ENCODE measurements around the gene DPYD.

Gene DPYD

GRCh38 chr1:97870589-97870988 is 50.2 kb downstream of the DPYD start:
- Histone ChIP-seq H2AK5ac (ENCODE audit: low read depth, low read length) (no peak overlapping the region), H2BK5ac (ENCODE audit: low read length) (no peak overlapping the region), H3K4me3 (ENCODE audit: low read length in 2 of 2) (no peak overlapping the region), H3K4ac (ENCODE audit: low read length) (no peak overlapping the region), H3K9ac (ENCODE audit: low read depth, low read length, poor library complexity) (no peak overlapping the region), H3K23ac (ENCODE audit: low read depth, low read length, poor library complexity) (no peak overlapping the region), H3K79me1 (ENCODE audit: low read depth, low read length) (no peaks in the 10 kb centered on the region), H3K27ac (replicated peaks; ENCODE audit: low read length) (no peak overlapping the region), H2AFZ (ENCODE audit: low read length) (no peak overlapping the region), H3K14ac (ENCODE audit: low read length) (no peak overlapping the region), H4K91ac (ENCODE audit: low read depth, low read length, poor library complexity) (no peak overlapping the region), H3K9me3 (replicated peaks in 1 of 2; ENCODE audit: control insufficient read depth in 2 of 2, insufficient read depth in 1 of 2, low read depth in 1 of 2, low read length in 2 of 2) (peaks cover 0 to 8% of the 10 kb centered on the region in 2 donors), H3K18ac (ENCODE audit: low read length) (no peak overlapping the region), H2BK12ac (ENCODE audit: low read length) (no peak overlapping the region), H4K8ac (ENCODE audit: low read depth, low read length) (no peak overlapping the region), H3K36me3 (replicated peaks in 1 of 2; ENCODE audit: control insufficient read depth in 2 of 2, insufficient read depth in 2 of 2, low read length in 2 of 2) (no peaks in the 10 kb centered on the region), H3K4me1 (ENCODE audit: control insufficient read depth in 2 of 2, insufficient read depth in 1 of 2, low read depth in 1 of 2, low read length in 2 of 2) (no peaks in the 10 kb centered on the region), H2BK15ac (ENCODE audit: low read length) (no peak overlapping the region), H2BK120ac (ENCODE audit: low read depth, low read length) (no peak overlapping the region), H3K27me3 (ENCODE audit: control insufficient read depth in 3 of 3, insufficient read depth in 3 of 3, low read depth in 1 of 3, low read length in 3 of 3) (no peaks in the 10 kb centered on the region), H3K4me2 (ENCODE audit: insufficient read depth, low read length, poor library complexity, severe bottlenecking) (no peak overlapping the region)
- no CpG with 5 or more reads among the region's 7 CpGs for WGBS, 2 donors (ENCODE audit: extremely low coverage in 2 of 2, insufficient read length in 2 of 2, insufficient replicate concordance in 1 of 2)
- peak; percentile 3 for DNase-seq (ENCODE audit: low spot score)

DNA sequence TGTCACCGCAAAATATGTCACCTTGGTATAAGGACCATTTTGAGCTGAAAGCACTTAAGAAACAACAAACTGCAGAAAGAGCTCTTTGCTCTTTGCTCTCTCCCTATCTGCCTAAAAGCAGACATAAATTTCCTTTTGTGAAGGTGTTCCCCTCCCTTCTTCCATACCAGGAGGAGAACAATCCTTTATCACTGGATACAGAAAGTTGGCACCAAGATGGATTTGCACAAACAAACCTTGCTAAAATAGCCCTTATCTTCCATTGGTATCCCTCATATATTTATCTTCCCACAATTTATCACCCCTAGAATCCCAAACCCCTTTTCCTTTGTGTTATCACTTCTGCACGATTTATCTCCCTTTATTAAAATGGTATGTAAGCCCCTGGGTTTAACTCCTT is 51.4 kb downstream of the DPYD start:
- Histone ChIP-seq H2BK5ac (ENCODE audit: low read length) (no peak overlapping the region), H2AK5ac (ENCODE audit: low read depth, low read length) (no peak overlapping the region), H3K4me3 (ENCODE audit: low read length in 2 of 2) (no peak overlapping the region), H2BK12ac (ENCODE audit: low read length) (no peak overlapping the region), H2BK15ac (ENCODE audit: low read length) (no peak overlapping the region), H3K14ac (ENCODE audit: low read length) (no peak overlapping the region), H2AFZ (ENCODE audit: low read length) (no peak overlapping the region), H3K27me3 (ENCODE audit: control insufficient read depth in 3 of 3, insufficient read depth in 3 of 3, low read depth in 1 of 3, low read length in 3 of 3) (no peaks in the 10 kb centered on the region), H3K18ac (ENCODE audit: low read length) (no peak overlapping the region), H3K23ac (ENCODE audit: low read depth, low read length, poor library complexity) (no peak overlapping the region), H3K9me3 (replicated peaks in 1 of 2; ENCODE audit: control insufficient read depth in 2 of 2, insufficient read depth in 1 of 2, low read depth in 1 of 2, low read length in 2 of 2) (peaks cover 0 to 8% of the 10 kb centered on the region in 2 donors), H3K36me3 (replicated peaks in 1 of 2; ENCODE audit: control insufficient read depth in 2 of 2, insufficient read depth in 2 of 2, low read length in 2 of 2) (no peaks in the 10 kb centered on the region), H4K8ac (ENCODE audit: low read depth, low read length) (no peak overlapping the region), H2BK120ac (ENCODE audit: low read depth, low read length) (no peak overlapping the region), H3K4me1 (ENCODE audit: control insufficient read depth in 2 of 2, insufficient read depth in 1 of 2, low read depth in 1 of 2, low read length in 2 of 2) (no peaks in the 10 kb centered on the region), H3K4ac (ENCODE audit: low read length) (no peak overlapping the region), H3K79me1 (ENCODE audit: low read depth, low read length) (no peaks in the 10 kb centered on the region), H4K91ac (ENCODE audit: low read depth, low read length, poor library complexity) (no peak overlapping the region), H3K4me2 (ENCODE audit: insufficient read depth, low read length, poor library complexity, severe bottlenecking) (no peak overlapping the region), H3K27ac (replicated peaks; ENCODE audit: low read length) (no peak overlapping the region), H3K9ac (ENCODE audit: low read depth, low read length, poor library complexity) (no peak overlapping the region)
- DNase-seq (ENCODE audit: low spot score): no peak
- WGBS, 2 donors (ENCODE audit: extremely low coverage in 2 of 2, insufficient read length in 2 of 2, insufficient replicate concordance in 1 of 2): no CpG with 5 or more reads among the region's 2 CpGs

DNA sequence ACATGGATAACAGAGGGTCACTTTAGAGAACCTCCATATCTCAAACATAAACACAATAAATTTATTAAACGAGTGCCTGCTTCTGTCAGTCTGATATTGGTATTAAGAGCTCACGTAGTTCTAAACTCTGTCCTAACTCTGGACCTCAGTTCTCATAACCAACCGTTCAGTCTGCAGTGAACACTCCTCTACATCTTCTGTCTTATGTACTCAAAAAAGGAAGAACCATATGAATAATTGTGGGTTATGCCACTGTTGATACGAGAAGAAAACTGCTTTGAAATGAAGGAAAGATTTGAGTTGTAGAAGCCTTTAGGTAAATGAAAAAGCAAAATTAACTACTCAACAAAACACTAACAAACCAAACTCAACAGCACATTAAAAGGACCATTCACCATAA is 53.7 kb downstream of the DPYD start:
- Histone ChIP-seq H4K8ac (ENCODE audit: low read depth, low read length) (no peak overlapping the region), H2BK120ac (ENCODE audit: low read depth, low read length) (no peak overlapping the region), H3K79me1 (ENCODE audit: low read depth, low read length) (no peaks in the 10 kb centered on the region), H3K18ac (ENCODE audit: low read length) (no peak overlapping the region), H2BK5ac (ENCODE audit: low read length) (no peak overlapping the region), H3K14ac (ENCODE audit: low read length) (no peak overlapping the region), H3K36me3 (replicated peaks in 1 of 2; ENCODE audit: control insufficient read depth in 2 of 2, insufficient read depth in 2 of 2, low read length in 2 of 2) (no peaks in the 10 kb centered on the region), H3K4me3 (ENCODE audit: low read length in 2 of 2) (no peak overlapping the region), H3K9me3 (replicated peaks in 1 of 2; ENCODE audit: control insufficient read depth in 2 of 2, insufficient read depth in 1 of 2, low read depth in 1 of 2, low read length in 2 of 2) (peaks cover 0 to 8% of the 10 kb centered on the region in 2 donors), H2BK15ac (ENCODE audit: low read length) (no peak overlapping the region), H3K23ac (ENCODE audit: low read depth, low read length, poor library complexity) (no peak overlapping the region), H3K4me1 (ENCODE audit: control insufficient read depth in 2 of 2, insufficient read depth in 1 of 2, low read depth in 1 of 2, low read length in 2 of 2) (no peaks in the 10 kb centered on the region), H2AFZ (ENCODE audit: low read length) (no peak overlapping the region), H4K91ac (ENCODE audit: low read depth, low read length, poor library complexity) (no peak overlapping the region), H2AK5ac (ENCODE audit: low read depth, low read length) (no peak overlapping the region), H3K4me2 (ENCODE audit: insufficient read depth, low read length, poor library complexity, severe bottlenecking) (no peak overlapping the region), H3K4ac (ENCODE audit: low read length) (no peak overlapping the region), H3K27me3 (ENCODE audit: control insufficient read depth in 3 of 3, insufficient read depth in 3 of 3, low read depth in 1 of 3, low read length in 3 of 3) (no peaks in the 10 kb centered on the region), H3K9ac (ENCODE audit: low read depth, low read length, poor library complexity) (no peak overlapping the region), H2BK12ac (ENCODE audit: low read length) (no peak overlapping the region), H3K27ac (replicated peaks; ENCODE audit: low read length) (no peak overlapping the region)
- no CpG with 5 or more reads among the region's 4 CpGs for WGBS, 2 donors (ENCODE audit: extremely low coverage in 2 of 2, insufficient read length in 2 of 2, insufficient replicate concordance in 1 of 2)
- DNase-seq (ENCODE audit: low spot score): no peak

DNA sequence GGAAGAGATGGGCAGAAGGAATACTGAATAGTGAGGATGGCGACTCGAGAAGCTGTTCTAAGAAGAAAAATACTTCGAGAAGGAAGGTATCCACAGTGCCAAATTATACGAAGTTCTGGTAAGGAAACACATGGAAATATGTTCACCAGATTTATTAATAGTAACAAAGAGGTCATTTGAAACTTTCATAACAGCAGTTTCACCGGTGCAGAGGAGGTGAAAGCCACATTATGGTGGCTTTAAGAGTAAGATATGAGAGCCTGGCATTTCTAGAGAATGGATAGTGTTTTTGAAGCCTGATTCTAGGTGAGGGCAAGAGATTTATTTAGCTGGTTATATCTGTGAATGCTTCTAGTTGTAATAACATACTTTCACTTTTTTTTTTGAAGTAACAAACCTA is 56.2 kb downstream of the DPYD start:
- H3K4me3 ChIP-seq (ENCODE audit: low read length in 2 of 2): no peak overlapping the region
- H3K4me1 ChIP-seq (ENCODE audit: control insufficient read depth in 2 of 2, insufficient read depth in 1 of 2, low read depth in 1 of 2, low read length in 2 of 2): no peaks in the 10 kb centered on the region
- H2AK5ac ChIP-seq (ENCODE audit: low read depth, low read length): no peak overlapping the region
- no peak overlapping the region for H3K4ac ChIP-seq (ENCODE audit: low read length)
- H2AFZ ChIP-seq (ENCODE audit: low read length): no peak overlapping the region
- H4K8ac ChIP-seq (ENCODE audit: low read depth, low read length): no peak overlapping the region
- no peaks in the 10 kb centered on the region for H3K79me1 ChIP-seq (ENCODE audit: low read depth, low read length)
- H3K23ac ChIP-seq (ENCODE audit: low read depth, low read length, poor library complexity): no peak overlapping the region
- H3K27me3 ChIP-seq (ENCODE audit: control insufficient read depth in 3 of 3, insufficient read depth in 3 of 3, low read depth in 1 of 3, low read length in 3 of 3): no peaks in the 10 kb centered on the region
- H3K18ac ChIP-seq (ENCODE audit: low read length): no peak overlapping the region
- H3K36me3 ChIP-seq (replicated peaks in 1 of 2; ENCODE audit: control insufficient read depth in 2 of 2, insufficient read depth in 2 of 2, low read length in 2 of 2): no peaks in the 10 kb centered on the region
- H2BK12ac ChIP-seq (ENCODE audit: low read length): no peak overlapping the region
- H2BK5ac ChIP-seq (ENCODE audit: low read length): no peak overlapping the region
- no peak overlapping the region for H2BK120ac ChIP-seq (ENCODE audit: low read depth, low read length)
- no peak overlapping the region for H4K91ac ChIP-seq (ENCODE audit: low read depth, low read length, poor library complexity)
- WGBS, 2 donors (ENCODE audit: extremely low coverage in 2 of 2, insufficient read length in 2 of 2, insufficient replicate concordance in 1 of 2): no CpG with 5 or more reads among the region's 5 CpGs
- no peak overlapping the region for H3K4me2 ChIP-seq (ENCODE audit: insufficient read depth, low read length, poor library complexity, severe bottlenecking)
- H3K9ac ChIP-seq (ENCODE audit: low read depth, low read length, poor library complexity): no peak overlapping the region
- H3K27ac ChIP-seq (replicated peaks; ENCODE audit: low read length): no peak overlapping the region
- H3K9me3 ChIP-seq (replicated peaks in 1 of 2; ENCODE audit: control insufficient read depth in 2 of 2, insufficient read depth in 1 of 2, low read depth in 1 of 2, low read length in 2 of 2): peaks cover 0 to 8% of the 10 kb centered on the region in 2 donors
- no peak for DNase-seq (ENCODE audit: low spot score)
- H2BK15ac ChIP-seq (ENCODE audit: low read length): no peak overlapping the region
- no peak overlapping the region for H3K14ac ChIP-seq (ENCODE audit: low read length)

Data from neuronal stem cell (in vitro differentiated cells).